ENCODE data around the gene HDAC10.
"Not testable (repeated sequence)": the region's sequence is repeated elsewhere in the genome, so short reads cannot be mapped to it uniquely, and the experiment has no call there.

The HDAC10 gene

DNA sequence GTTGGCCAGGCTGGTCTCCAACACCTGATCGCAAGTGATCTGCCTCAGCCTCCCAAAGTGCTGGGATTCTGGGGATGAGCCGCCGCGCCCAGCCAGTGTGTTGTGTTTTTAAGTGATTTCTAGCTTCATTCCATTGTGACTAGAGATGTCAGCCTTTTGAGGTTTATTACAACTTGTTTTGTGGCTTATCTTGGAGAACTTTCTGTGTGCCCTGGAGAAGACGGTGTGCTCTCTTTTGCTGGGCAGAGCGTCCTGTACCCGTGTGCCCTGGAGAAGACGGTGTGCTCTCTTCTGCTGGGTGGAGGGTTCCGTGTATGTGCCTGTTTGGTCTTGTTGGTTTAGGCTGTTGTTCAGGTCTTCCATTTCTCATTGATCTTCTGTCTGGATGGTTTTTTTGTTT, 37.8 kb downstream of the HDAC10 start:
- DNase-seq = no peak

DNA sequence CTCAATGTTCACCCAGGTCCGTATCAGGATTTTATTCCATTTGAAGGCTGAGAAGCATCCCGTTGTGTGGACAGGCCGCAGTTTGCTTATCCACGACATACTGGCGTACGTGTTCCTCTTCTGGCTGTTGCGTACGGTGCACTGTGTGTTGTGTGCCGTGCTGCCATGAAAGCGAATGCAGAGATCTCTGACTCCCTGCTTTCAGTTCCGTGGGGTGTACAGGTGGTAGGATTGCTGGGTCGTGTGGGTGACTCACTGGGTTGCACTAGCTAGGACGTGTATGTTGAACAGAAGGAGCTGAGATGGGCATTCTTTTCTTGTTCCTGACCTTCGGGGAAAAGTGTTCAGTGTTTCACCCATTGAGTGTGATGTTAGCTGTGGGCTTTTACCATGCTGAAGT, 39.9 kb downstream of the HDAC10 start:
- no peak for DNase-seq

DNA sequence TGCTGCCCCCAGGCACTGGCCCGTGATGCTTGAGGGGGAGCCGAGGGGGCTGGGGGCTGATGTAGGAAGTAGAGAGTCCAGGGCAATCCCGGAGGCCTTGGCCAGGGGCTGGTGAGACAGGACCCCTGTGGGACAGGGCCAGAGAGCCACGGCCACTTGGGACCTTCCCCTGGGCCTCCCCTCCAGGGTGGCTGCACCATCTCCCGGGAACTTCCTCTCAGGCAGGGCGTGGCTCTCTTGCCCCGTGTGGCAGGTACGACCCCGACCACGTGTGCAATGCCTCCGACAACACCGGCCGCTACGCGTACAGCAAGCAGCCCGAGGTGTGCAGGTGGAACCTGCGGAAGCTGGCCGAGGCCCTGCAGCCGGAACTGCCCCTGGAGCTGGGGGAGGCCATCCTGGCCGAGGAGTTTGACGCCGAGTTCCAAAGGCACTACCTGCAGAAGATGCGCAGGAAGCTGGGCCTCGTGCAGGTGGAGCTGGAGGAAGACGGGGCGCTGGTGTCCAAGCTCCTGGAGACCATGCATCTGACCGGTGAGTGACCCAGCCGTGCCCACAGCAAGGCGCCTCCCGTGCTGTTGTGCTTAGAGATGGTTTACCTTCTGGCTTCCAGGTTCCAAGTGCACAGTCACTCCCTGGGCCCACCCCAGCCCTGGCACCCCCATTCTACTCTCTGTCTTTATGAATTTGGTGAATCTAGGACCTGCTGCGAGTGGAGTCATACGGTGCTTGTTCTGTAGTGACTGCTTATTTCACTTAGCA, 40.5 kb downstream of the HDAC10 start:
- DNase-seq = no peak

DNA sequence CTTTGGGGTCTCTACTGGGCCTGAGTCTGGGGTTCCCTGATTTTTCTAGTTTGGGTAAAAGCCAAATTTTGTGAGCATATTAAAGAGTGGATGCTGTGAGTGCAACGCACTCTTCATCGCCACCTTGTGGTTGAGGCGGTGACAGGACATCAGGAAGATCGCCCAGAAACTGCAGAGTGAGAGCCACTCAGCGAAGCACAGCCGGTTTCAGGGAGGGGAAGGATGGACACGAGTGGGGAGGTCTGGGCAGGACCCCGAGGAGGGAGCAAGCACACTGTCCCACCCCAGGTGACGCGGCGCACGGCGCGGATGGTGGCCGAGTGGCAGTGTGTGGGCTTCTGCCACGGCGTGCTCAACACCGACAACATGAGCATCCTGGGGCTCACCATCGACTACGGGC, 41.2 kb downstream of the HDAC10 start:
- DNase-seq = peak; percentile 76

DNA sequence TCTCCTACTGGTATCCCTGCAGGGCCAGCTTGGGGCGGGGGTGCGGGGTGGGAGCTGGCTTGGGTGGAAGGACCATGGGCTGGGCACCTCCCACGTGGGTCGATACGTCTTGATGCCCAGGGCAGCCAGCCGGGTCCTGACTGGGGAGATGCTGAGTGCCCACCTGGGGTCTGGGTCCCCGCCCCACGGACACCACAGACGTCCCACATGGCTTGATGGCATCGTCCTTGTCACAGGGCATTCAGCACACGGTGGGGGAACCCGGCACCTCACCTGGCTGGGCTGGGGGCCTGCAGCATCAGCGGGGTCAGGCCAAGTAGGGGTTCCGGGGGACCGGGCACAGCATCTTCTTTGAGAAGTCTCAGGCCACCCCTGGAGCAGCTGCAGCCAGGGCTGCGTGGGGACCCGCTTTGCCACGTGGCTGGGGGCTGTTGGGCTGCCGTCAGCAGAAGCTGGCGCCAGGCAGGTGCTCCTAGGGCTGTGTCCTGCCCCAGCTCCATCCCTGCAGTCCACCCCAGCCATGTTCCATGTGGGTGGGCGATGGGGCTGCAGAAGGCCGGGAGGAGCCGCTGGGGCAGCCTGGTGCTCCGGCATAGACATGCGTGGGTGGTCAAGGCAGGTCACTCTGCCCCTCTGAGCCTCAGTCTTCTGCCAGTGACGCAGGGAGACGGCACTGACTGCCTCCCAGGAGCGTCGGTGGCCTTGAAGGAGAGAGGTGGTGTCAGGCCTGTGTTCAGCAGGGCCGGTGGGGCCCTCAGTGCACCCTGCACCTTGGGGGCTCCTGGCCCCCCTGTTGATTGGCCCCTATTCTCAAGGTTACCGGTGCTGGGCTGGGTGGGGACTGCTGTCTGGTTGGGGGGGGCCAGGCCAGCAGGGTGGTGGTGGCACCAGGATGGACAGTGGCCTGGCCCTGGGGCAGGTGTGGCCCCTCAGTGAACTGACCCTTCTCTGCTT, 41.8 kb downstream of the HDAC10 start:
- no peak for DNase-seq

GRCh38 chr22:50208430-50208938, 42.6 kb downstream of the HDAC10 start:
- no peak for DNase-seq

GRCh38 chr22:50207383-50208140, 43.5 kb downstream of the HDAC10 start:
- no peak for DNase-seq

DNA sequence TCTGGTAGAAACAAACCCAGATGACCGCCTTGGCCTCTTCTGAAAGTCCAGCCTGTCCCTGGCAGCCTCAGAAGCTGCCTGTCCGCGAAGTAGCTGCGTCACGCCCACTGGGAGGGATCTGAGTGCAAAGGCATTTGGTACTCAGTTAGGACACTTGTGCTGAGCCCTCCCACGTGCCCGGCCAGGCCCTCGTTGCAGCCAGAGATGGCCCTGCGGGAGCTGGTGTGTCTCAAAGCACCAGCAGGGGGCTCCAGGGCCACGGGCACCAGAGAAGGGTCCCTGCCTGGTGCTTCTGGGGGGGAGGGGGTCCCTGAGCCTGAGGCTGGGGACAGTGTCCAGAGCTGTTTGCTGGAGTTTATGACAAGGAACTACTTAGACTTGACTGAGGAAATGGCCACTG, 44.5 kb downstream of the HDAC10 start:
- no peak for DNase-seq

DNA sequence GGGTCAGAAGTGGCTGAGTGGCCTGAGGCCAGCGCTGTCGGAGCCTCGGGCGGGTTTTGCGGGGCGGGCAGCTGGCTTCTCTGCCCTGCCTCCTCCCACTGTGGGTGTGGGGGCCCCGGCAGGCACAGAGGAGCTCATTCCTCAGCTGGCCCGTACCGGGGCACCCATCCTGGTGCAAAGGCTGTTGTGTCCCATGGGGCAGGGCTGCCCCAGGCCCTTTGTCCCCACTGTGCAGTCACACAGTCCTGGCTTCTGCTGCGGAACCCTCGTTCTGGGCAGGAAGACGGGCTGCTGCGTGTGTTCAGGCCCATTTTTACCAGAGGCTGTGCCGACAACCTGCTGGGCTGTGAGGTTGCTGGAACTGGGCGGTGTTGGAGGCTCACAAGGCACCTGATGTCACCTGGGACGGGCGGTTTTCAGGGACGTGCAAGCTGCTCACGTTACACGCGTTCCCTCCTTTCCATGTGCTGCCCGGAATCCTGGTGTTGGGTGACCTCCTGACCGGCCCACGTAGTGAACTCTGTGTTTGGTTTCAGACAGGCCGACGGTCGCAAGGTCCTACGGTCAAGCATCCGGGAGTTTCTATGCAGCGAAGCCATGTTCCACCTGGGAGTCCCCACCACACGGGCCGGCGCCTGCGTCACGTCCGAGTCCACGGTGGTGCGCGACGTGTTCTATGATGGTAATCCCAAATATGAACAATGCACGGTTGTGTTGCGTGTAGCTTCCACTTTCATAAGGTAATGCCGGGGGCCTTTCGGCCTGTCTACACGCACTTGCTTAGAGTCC, 45.1 kb downstream of the HDAC10 start:
- no peak for DNase-seq

GRCh38 chr22:50204998-50205397, 46.1 kb downstream of the HDAC10 start:
- not testable (repeated sequence) for DNase-seq

GRCh38 chr22:50204571-50204970, 46.5 kb downstream of the HDAC10 start:
- DNase-seq = no peak

DNA sequence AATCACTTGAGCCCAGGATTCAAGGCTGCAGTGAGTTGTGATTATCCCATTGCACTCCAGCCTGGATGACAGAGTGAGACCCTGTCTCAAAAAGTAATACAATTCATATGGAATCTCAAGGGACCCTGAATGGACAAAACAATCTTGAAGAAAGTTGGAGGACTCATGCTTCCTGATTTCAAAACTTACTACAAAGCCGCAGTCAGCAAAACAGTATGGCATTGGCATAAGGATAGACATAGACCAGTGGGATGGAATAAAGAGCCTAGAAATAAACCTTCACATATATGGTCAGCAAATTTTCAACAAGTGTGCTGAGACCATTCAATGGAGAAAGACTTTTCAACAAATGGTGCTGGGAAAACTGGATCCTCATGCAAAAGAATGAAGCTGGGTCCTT, 47.8 kb downstream of the HDAC10 start:
- no peak for DNase-seq

- DNase-seq = no peak
Measured at GRCh38 chr22:50202130-50202666, 48.9 kb downstream of the HDAC10 start.

DNA sequence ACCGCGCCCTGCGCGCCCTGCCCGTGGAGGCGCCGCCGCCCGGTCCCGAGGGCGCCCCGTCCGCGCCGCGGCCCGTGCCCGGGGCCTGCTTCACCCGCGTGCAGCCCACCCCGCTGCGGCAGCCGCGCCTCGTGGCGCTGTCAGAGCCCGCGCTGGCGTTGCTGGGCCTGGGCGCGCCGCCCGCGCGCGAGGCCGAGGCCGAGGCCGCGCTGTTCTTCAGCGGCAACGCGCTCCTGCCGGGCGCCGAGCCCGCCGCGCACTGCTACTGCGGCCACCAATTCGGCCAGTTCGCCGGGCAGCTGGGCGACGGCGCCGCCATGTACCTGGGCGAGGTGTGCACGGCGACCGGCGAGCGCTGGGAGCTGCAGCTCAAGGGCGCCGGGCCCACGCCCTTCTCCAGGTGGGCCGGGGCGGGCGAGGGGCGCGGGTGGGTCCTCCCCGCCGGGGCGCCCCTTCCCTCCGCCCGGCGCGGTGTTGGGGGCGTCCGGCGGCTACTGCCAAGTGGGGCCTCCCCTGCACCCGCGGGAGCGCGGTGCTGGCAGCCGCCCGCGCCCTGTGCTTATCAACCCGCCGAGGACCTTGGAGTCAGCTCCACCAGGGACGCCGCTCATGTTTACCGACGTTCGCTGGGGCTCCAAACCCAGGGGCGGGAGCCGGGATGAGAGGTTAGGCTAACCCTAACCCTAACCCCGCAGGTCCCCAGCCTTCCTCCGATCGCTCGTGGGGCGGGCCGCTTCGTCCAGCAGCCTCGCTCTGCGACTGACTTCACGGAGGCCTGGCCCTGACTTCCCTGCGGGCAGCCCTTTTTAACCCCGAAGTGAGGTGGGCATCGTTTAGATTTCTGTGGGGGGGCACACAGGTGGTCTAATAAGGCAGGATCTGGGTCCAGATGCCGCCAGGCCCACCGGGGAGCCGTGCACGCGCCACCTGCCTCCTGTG, 49.6 kb downstream of the HDAC10 start:
- no peak for DNase-seq

GRCh38 chr22:50200461-50201190, 50.4 kb downstream of the HDAC10 start, which contains the start of gene SELENOO:
Gene SELENOO (plus strand): TSS chr22:50201011. CDS start chr22:50201037, 26 bp downstream.
- DNase-seq = peak; percentile 93

GRCh38 chr22:50199829-50200460, 51.1 kb downstream of the HDAC10 start:
- no peak for DNase-seq

- no peak for DNase-seq
Measured at GRCh38 chr22:50199251-50199721, 51.8 kb downstream of the HDAC10 start.

- no peak for DNase-seq
Measured at GRCh38 chr22:50198624-50199017, 52.4 kb downstream of the HDAC10 start.
